ENCODE data around the gene ZNF280B. TPM values are rescaled to one million over a fixed set of nuclear protein-coding genes. Genes with fewer than 3 reads are reported as not detected.

Gene ZNF280B
- total and polyA plus RNA-seq, 2 experiments from 2014 or later: 5.5 to 6.7 TPM

DNA sequence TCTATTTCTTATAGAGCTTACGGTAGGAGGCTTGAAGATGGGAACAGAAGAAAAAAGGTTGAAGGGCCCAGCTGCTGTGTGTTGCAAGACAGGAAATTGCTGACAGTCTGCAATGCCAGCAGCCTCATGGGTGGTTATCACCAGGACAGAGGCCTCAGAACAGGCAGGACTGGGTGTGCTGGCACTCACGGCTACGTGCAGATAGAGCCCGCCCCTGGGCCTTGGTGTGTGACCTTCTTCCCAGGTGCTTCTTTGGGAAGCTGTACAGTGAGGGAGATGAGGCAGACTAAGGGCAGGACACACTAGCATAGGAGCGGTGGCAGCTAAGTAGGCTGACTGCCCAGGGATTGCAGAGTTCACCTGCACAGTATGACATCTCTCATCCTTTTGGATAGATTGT is 37.9 kb upstream of the ZNF280B start (continued):
- TF ChIP-seq EZH2 (IDR thresholded peaks at IDR 0.05; ENCODE audit: low read depth, unreplicated experiment) (no peak), JUNB (IDR thresholded peaks at IDR 0.05; ENCODE audit: unreplicated experiment) (no peak), POLR2AphosphoS5 (IDR thresholded peaks at IDR 0.05; ENCODE audit: low read depth) (no peak), ZNF114 (CRISPR knock-in tag; IDR thresholded peaks at IDR 0.05) (no peak), CREB1 (CRISPR knock-in tag; IDR thresholded peaks at IDR 0.05; ENCODE audit: low read depth) (no peak)
- TF ChIP-seq, protein P1, sequence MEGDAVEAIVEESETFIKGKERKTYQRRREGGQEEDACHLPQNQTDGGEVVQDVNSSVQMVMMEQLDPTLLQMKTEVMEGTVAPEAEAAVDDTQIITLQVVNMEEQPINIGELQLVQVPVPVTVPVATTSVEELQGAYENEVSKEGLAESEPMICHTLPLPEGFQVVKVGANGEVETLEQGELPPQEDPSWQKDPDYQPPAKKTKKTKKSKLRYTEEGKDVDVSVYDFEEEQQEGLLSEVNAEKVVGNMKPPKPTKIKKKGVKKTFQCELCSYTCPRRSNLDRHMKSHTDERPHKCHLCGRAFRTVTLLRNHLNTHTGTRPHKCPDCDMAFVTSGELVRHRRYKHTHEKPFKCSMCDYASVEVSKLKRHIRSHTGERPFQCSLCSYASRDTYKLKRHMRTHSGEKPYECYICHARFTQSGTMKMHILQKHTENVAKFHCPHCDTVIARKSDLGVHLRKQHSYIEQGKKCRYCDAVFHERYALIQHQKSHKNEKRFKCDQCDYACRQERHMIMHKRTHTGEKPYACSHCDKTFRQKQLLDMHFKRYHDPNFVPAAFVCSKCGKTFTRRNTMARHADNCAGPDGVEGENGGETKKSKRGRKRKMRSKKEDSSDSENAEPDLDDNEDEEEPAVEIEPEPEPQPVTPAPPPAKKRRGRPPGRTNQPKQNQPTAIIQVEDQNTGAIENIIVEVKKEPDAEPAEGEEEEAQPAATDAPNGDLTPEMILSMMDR (conservative IDR thresholded peaks at IDR 0.05; ENCODE audit: low read depth in 2 of 2): no peak
- TF ChIP-seq, protein P2, sequence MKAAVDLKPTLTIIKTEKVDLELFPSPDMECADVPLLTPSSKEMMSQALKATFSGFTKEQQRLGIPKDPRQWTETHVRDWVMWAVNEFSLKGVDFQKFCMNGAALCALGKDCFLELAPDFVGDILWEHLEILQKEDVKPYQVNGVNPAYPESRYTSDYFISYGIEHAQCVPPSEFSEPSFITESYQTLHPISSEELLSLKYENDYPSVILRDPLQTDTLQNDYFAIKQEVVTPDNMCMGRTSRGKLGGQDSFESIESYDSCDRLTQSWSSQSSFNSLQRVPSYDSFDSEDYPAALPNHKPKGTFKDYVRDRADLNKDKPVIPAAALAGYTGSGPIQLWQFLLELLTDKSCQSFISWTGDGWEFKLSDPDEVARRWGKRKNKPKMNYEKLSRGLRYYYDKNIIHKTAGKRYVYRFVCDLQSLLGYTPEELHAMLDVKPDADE (IDR thresholded peaks at IDR 0.05): no peak

DNA sequence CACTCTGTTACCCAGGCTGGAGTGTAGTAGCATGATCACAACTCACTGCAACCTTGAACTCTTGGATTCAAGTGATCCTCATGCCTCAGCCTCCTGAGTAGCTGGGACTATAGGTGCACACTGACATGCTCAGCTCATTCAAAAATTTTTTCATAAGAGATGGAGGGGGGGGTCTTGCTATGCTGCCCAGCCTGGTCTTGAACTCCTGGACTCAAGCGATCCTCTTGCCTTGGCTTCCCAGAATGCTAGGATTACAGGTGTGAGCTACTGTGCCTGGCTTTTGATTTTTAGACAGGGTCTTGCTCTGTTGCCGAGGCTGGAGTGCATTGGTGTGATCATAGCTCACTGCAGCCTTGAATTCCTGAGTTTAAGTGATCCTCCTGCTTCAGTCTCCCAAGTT is 36.5 kb upstream of the ZNF280B start:
- H3K36me3 ChIP-seq (ENCODE audit: insufficient read depth): no peaks in the 10 kb centered on the region
- Mint-ChIP-seq H3K36me3 (ENCODE audit: low read depth) (no peaks in the 10 kb centered on the region; the same call in 2 of the 3 replicates), H3K27ac (no peak overlapping the region), H3K4me3 (no peak overlapping the region), H3K9me3 (peaks cover 7% of the 10 kb centered on the region; the same call in 1 of the 3 replicates), H3K4me1 (no peaks in the 10 kb centered on the region), H3K27me3 (ENCODE audit: insufficient read depth, low read depth, poor library complexity) (peaks cover 77% of the 10 kb centered on the region)
- H3K4me1 ChIP-seq (ENCODE audit: insufficient read depth): no peaks in the 10 kb centered on the region
- no peaks in the 10 kb centered on the region for H3K9me2 ChIP-seq (ENCODE audit: insufficient read depth)
- no peak for ATAC-seq
- no peaks in the 10 kb centered on the region for H3K79me2 ChIP-seq (replicated peaks; ENCODE audit: insufficient read depth)
- no peak for DNase-seq (ENCODE audit: low spot score)
- H4K20me1 ChIP-seq (replicated peaks; ENCODE audit: insufficient read depth): no peaks in the 10 kb centered on the region
- H3K4me2 ChIP-seq: no peak overlapping the region
- no peaks in the 10 kb centered on the region for H3F3A ChIP-seq (replicated peaks; ENCODE audit: low read depth)
- H3K4me3 ChIP-seq: no peak overlapping the region
- no peak overlapping the region for H2AFZ ChIP-seq
- peaks cover 99% of the 10 kb centered on the region for H3K27me3 ChIP-seq (ENCODE audit: insufficient read depth)
- no peak overlapping the region for H3K27ac ChIP-seq (ENCODE audit: low read depth)
- TF ChIP-seq CREB1 (CRISPR knock-in tag; IDR thresholded peaks at IDR 0.05; ENCODE audit: low read depth) (no peak), EZH2phosphoT487 (IDR thresholded peaks at IDR 0.05; ENCODE audit: unreplicated experiment) (no peak), JUNB (IDR thresholded peaks at IDR 0.05; ENCODE audit: unreplicated experiment) (no peak), STAT1 (IDR thresholded peaks at IDR 0.05; ENCODE audit: unreplicated experiment) (no peak), POLR2AphosphoS5 (IDR thresholded peaks at IDR 0.05; ENCODE audit: low read depth) (no peak), NANOG (IDR thresholded peaks at IDR 0.05; ENCODE audit: borderline replicate concordance) (no peak), ZNF331 (CRISPR knock-in tag; IDR thresholded peaks at IDR 0.05; ENCODE audit: low read depth) (no peak)
- TF ChIP-seq, protein P3, sequence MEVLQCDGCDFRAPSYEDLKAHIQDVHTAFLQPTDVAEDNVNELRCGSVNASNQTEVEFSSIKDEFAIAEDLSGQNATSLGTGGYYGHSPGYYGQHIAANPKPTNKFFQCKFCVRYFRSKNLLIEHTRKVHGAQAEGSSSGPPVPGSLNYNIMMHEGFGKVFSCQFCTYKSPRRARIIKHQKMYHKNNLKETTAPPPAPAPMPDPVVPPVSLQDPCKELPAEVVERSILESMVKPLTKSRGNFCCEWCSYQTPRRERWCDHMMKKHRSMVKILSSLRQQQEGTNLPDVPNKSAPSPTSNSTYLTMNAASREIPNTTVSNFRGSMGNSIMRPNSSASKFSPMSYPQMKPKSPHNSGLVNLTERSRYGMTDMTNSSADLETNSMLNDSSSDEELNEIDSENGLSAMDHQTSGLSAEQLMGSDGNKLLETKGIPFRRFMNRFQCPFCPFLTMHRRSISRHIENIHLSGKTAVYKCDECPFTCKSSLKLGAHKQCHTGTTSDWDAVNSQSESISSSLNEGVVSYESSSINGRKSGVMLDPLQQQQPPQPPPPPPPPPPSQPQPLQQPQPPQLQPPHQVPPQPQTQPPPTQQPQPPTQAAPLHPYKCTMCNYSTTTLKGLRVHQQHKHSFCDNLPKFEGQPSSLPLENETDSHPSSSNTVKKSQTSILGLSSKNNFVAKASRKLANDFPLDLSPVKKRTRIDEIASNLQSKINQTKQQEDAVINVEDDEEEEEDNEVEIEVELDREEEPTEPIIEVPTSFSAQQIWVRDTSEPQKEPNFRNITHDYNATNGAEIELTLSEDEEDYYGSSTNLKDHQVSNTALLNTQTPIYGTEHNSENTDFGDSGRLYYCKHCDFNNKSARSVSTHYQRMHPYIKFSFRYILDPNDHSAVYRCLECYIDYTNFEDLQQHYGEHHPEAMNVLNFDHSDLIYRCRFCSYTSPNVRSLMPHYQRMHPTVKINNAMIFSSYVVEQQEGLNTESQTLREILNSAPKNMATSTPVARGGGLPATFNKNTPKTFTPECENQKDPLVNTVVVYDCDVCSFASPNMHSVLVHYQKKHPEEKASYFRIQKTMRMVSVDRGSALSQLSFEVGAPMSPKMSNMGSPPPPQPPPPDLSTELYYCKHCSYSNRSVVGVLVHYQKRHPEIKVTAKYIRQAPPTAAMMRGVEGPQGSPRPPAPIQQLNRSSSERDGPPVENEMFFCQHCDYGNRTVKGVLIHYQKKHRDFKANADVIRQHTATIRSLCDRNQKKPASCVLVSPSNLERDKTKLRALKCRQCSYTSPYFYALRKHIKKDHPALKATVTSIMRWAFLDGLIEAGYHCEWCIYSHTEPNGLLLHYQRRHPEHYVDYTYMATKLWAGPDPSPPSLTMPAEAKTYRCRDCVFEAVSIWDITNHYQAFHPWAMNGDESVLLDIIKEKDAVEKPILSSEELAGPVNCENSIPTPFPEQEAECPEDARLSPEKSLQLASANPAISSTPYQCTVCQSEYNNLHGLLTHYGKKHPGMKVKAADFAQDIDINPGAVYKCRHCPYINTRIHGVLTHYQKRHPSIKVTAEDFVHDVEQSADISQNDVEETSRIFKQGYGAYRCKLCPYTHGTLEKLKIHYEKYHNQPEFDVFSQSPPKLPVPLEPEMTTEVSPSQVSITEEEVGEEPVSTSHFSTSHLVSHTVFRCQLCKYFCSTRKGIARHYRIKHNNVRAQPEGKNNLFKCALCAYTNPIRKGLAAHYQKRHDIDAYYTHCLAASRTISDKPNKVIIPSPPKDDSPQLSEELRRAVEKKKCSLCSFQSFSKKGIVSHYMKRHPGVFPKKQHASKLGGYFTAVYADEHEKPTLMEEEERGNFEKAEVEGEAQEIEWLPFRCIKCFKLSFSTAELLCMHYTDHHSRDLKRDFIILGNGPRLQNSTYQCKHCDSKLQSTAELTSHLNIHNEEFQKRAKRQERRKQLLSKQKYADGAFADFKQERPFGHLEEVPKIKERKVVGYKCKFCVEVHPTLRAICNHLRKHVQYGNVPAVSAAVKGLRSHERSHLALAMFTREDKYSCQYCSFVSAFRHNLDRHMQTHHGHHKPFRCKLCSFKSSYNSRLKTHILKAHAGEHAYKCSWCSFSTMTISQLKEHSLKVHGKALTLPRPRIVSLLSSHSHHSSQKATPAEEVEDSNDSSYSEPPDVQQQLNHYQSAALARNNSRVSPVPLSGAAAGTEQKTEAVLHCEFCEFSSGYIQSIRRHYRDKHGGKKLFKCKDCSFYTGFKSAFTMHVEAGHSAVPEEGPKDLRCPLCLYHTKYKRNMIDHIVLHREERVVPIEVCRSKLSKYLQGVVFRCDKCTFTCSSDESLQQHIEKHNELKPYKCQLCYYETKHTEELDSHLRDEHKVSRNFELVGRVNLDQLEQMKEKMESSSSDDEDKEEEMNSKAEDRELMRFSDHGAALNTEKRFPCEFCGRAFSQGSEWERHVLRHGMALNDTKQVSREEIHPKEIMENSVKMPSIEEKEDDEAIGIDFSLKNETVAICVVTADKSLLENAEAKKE (CRISPR knock-in tag; IDR thresholded peaks at IDR 0.05): no peak
- TF ChIP-seq, protein P2 (IDR thresholded peaks at IDR 0.05): no peak

Measured in GM23338 (cell line).